ENCODE results near the gene PRRX2.
"Not testable (repeated sequence)": the region's sequence is repeated elsewhere in the genome, so short reads cannot be mapped to it uniquely, and the experiment has no call there.

Gene PRRX2

DNA sequence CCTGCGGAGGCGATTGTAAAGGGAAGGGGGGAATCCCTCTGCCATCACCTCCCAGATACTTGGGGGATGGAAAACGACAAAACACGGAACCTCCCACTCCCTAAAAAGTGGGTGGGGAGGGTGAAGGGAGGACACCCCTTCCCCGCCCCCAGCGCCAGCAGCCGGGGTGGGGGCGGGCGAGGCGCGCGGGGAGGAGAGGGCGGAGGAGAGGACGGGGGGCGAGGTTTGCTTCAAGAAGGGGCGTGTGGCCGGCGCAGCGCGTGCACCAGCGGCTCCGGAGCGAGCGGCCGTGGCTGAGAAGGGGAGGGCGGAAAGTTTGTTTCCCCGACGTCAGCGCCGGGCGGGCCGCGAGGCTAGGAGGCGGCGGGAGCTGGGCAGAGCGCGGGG is at the start of gene PRRX2:
Gene PRRX2, plus strand, starts transcription at position 259 of the 387 bp plus-strand sequence. CDS start 221 bp downstream, outside the sequence.
- DNase-seq, result peak; percentile 23 to 35

DNA sequence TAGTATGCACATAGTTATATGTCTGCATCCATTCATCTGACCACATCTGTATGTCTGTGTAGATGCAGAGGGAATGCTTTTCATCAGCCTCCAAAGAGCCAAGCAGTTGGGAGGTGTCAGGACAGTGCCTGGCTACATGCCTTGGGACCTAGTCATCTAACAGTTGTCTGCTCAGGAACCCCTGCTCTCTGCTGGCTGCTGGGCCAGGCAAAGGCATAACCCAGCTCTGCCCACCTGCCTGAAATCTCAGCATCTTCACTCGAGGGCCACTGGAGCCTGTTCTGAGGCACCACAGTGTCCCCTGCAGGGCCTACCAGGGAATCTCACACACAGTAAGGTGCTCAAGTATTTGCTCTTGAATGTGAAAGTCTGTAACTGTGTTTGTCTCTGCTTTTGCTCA is 48.3 kb upstream of the PRRX2 start:
- no peak for DNase-seq

GRCh38 chr9:129619787-129620668 is 45.4 kb upstream of the PRRX2 start:
- no peak for DNase-seq

DNA sequence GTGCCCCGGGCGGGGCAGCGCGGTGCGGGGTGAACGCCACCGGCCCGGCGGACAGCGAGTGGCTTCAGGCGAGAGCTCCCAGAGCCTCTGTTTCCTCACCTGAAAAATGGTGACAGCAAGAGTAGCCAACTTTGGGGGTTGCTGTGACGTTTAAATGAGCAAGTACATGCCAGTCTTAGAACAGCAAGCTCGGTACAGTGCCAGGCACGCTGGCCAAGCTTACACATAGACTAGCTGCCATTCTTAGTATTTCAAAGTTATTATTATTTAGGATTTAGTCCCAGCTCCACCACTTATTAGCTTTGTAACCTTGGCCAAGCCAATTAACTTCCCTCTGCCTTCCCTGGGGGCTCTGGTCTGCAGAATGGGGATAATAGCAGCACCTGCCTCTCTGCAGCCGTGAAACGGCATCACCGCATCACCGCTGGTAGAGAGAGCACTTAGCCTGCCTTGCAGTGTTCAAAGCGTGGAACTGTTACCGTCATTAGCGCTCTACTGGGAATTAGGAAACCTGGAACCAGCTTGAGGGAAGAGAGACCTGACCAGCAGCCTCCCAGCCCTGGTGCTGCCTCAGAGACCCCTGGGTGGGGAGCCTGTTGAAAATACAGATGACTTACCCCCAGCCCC is 44.7 kb upstream of the PRRX2 start, which contains the start of gene C9orf50:
Gene C9orf50, minus strand, starts transcription at position 433 of the 627 bp plus-strand sequence. CDS start 527 bp downstream, outside the sequence.
- DNase-seq, result no peak

DNA sequence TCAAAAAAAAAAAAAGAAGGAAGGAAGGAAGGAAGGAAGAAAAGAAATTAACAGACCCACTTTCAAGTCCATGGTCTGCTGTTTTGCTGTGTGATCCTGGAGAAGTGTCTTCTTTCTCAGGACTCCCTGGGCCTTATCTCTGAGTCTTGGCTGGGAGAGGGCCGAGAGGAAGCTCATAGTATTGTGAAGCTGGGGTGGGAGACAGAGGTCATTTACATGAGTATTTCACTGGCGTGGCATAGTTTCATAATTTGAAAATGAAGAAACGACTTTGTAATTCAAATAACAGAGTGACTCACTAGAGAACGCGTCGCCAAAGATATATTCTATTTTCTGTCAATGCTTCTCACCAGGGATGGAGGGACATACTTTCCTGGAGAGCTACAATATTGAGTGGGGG is 42.1 kb upstream of the PRRX2 start:
- DNase-seq, result no peak

GRCh38 chr9:129624168-129624759 is 41.2 kb upstream of the PRRX2 start:
- peak; percentile 61 to 70 for DNase-seq

DNA sequence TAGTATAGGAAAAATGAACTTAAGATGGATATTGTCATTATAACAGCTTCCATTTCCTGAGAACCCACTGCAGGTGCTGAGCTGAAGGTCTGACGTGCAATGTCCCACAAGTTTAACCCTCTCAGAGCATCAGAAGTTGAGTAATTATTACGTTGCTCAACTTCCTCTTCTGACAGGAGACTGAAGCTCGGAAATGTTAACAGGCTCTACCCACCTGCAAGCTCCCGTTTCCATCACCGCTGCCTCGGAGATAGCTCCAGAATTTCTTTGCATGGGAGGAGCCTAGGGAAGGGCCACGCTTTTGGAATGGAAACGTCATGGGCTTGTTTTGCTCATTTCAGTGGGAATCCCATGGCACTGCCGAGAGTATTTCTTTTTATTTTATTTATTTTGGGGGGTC is 40.5 kb upstream of the PRRX2 start:
- DNase-seq, result no peak

GRCh38 chr9:129626079-129626624 is 39.3 kb upstream of the PRRX2 start, which contains the start of gene NTMT1:
Gene NTMT1 (plus strand): TSS chr9:129626163. CDS start chr9:129632704, 6,541 bp downstream.
- DNase-seq, result peak; percentile 89

DNA sequence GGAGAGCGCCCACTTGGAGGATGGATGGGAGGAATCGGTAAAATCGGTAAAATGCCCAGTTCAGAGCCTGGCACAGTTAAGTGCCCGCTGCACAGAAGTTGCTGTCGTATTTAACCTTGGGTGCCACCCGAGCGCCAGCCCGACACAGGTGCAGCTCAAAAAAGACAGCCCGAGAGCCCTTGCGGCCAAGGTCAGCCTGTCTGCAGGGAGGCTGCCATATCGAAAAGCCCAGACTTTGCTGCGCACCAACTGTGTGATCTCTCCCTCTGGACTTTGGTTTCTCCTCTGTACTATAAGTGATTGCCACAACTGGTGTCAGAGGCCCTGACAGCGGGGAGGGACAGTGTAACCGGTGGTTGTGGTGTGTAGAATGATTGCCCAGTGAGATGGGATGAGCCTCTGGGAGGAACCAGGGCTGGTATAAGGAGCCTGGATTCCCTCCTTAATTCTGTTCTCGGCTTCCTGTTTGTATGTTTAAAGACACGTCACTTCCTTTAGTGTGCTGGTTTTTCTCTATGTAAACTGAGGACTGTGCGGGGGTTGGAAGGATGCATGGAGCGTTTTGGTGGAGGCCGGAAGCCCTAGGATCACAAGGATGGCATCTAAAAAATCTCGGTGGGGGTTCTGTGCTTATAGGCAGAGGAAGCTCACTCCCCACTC is 38.7 kb upstream of the PRRX2 start:
- DNase-seq, result peak; percentile 22 to 23

DNA sequence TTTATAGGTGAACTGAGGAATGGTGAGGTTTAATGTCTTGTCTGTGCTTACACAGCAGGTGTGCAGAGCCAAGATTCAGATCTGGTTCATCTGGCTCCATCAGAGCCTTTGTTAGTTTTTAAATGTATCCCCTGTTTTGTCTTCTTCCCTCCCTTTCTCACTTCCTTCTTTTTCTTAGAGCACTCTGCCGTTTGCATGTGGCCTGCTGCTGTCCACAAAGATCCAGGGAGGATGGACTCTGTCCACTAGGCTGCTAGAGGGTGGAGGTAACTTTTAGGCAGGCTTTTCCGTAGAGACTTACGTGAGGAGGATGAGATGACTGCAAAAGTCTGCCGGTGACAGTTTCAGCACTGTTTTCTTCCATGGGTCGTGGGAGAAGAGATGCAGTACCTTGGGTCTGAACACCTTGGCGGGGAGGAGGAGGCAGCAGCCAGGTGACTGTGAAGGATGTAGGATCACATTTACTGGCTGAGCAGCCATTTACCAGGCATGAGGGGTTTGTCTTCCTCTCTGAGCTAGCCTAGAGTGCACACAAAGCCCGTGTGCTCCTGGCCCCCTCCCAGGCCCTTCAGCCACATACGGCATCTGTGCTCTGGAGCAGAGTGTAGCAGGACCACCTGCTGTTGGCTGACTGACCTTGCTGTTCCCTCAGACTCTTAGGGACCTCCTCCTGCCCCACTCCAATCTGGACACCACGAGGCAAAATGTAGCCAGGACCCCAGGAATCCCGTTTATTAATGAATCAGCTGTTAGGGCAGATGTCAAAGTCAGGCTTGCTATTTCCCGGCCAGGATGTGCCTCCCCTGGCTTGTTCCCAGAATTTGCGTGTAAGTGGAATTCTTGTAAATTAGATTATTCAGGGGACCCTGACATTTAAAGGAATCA is 37.6 kb upstream of the PRRX2 start:
- no peak for DNase-seq

DNA sequence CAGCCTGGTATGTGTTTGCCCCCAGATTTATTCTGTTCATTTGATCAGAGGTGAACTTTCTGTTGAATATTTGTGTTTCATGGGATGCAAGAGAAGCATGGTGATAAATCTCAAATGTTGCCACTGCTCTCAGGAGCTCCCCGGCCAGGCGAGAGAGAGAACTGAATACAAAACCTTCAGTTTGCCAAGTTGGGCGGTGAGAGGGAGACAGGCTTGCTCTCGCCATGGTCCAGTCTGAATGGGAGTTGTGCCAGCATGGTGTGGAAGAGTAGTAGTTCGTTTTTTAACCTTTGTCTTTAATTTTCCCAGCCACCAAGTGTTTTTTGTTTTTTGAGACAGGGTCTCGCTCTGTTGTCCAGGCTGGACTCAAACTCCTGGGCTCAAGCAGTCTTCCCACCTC is 36.7 kb upstream of the PRRX2 start:
- no peak for DNase-seq

- DNase-seq, result no peak
These were observed 36.1 kb upstream of the PRRX2 start for GRCh38 chr9:129629251-129629820.

GRCh38 chr9:129630967-129631673 is 34.3 kb upstream of the PRRX2 start:
- no peak for DNase-seq

GRCh38 chr9:129631674-129632129 is 33.7 kb upstream of the PRRX2 start:
- no peak for DNase-seq

GRCh38 chr9:129632460-129632859 is 33.0 kb upstream of the PRRX2 start:
- no peak for DNase-seq

DNA sequence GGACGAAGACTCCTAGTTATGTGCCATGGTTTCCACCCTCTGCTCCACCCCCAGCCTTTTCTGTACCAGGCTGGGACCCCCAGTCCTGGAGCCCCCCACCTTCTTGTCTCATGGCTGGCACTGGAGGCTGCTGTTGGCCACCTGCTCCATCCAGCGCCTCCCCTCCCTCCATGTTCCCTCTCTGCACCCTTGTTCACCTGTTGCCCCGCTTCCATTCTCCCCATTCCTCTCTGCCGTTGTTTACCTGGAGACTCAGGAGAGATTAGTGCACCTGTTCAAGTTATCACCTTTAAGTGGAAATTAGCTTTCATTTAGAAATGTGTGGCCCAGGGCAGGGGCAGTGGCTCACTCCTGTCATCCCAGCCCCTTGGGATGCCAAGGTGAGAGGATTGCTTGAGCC is 32.2 kb upstream of the PRRX2 start:
- no peak for DNase-seq

- DNase-seq, result no peak
These were observed 31.6 kb upstream of the PRRX2 start for GRCh38 chr9:129633848-129634247.

DNA sequence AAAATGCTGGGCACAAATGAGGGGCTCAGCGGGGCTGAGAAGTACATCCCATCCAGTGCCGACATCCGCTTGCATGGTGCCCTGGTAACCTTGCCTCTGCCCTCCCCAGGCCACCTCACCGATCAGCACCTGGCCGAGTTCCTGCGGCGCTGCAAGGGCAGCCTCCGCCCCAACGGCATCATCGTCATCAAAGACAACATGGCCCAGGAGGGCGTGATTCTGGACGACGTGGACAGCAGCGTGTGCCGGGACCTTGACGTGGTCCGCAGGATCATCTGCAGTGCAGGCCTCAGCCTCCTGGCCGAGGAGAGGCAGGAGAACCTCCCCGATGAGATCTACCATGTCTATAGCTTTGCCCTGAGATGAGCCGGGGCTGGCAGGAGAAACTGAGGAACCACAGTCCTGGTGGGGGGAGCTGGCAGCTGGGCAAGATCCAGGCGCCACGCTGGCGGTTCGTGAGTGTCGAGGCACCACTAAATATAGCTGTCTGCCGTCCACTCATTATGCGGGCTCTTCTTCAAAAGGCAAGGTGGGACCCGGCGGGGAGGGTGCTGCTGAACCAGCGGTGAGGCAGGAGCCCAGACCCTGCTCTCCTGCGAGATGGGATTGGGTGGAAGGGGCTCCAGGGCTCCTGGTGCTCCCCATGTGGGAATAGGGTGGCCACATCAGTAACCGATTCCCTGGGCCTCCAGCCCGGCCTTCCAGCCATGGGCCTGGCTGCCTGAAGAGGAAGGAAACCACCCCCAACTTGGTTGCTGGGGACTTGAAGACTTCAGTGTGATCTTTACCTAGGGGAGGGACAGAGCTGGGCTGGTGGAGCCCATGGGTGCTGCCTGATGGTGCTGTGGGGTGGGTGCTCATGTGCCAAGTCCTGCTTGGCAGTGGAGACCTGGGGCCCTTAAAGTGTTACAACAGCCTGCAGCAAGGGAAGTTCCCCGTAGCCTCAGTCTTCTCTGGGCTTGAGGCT is 30.1 kb upstream of the PRRX2 start:
- DNase-seq, result no peak

GRCh38 chr9:129636343-129636742 is 29.1 kb upstream of the PRRX2 start:
- not testable (repeated sequence) for DNase-seq
